ENCODE data around the gene TACR2.

TACR2 gene

DNA sequence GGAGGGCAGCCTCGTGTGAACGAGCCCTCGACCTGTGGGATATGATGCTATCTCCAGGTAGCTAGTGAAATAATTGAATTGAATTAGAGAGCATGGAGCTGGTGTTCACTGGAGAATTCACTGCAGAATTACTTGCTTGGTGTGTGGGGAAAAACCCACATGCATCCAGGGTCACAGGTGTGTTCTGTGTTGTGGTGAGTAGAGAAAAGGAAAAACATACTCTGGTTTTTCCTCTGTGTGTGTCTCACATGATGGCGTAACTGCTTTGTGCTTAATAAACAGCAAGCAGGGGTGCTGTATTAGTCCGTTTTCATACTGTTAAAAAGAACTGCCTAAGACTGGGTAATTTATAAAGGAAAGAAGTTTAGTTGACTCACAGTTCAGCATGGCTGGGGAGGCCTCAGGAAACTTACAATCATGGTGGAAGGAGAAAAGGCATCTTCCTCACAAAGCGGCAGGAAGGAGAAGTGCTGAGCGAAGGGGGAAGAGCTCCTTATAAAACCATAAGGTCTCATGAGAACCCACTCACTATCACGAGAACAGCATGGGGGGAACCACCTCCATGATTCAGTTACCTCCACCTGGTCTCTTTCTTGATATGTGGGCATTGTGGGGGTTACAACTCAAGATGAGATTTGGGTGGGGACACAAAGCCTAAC, 62.6 kb downstream of the TACR2 start:
- CTCF ChIA-PET, result no interaction called here
- POLR2A ChIA-PET, result interaction anchor here (1.4 kb wide), 1 partner anchor 36 kb away, joined by 3 read pairs; no protein-coding TSS in a partner anchor
- DNase-seq (ENCODE audit: extremely low spot score), result no peak
- TF ChIP-seq SUZ12 (IDR thresholded peaks at IDR 0.05) (no peak), FOXK2 (IDR thresholded peaks at IDR 0.05) (no peak), LEF1 (IDR thresholded peaks at IDR 0.05; ENCODE audit: borderline replicate concordance) (no peak), FOXM1 (IDR thresholded peaks at IDR 0.05; ENCODE audit: borderline replicate concordance) (no peak), BHLHE40 (IDR thresholded peaks at IDR 0.05; ENCODE audit: borderline replicate concordance) (no peak), NFRKB (IDR thresholded peaks at IDR 0.05) (no peak), ZNF384 (IDR thresholded peaks at IDR 0.05) (no peak), HDGF (IDR thresholded peaks at IDR 0.05; ENCODE audit: borderline replicate concordance) (no peak), L3MBTL2 (conservative IDR thresholded peaks at IDR 0.05) (no peak), ARNT (IDR thresholded peaks at IDR 0.05) (no peak), SP1 (IDR thresholded peaks at IDR 0.05) (no peak), FOXA1 (IDR thresholded peaks at IDR 0.05) (no peak), TARDBP (IDR thresholded peaks at IDR 0.05) (no peak), CTBP1 (IDR thresholded peaks at IDR 0.05; ENCODE audit: borderline replicate concordance) (no peak)
- TF ChIP-seq, protein P1, sequence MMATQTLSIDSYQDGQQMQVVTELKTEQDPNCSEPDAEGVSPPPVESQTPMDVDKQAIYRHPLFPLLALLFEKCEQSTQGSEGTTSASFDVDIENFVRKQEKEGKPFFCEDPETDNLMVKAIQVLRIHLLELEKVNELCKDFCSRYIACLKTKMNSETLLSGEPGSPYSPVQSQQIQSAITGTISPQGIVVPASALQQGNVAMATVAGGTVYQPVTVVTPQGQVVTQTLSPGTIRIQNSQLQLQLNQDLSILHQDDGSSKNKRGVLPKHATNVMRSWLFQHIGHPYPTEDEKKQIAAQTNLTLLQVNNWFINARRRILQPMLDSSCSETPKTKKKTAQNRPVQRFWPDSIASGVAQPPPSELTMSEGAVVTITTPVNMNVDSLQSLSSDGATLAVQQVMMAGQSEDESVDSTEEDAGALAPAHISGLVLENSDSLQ (IDR thresholded peaks at IDR 0.05), result no peak
